Aortic smooth muscle cell (primary cell): ENCODE data around the gene DBNDD2. TPM values are rescaled to one million over a fixed set of nuclear protein-coding genes. Genes with fewer than 3 reads are reported as not detected.

Experiments used
- total RNA-seq: library from RNA; depleted of rRNA; stranded (reverse); fragments of >200 nt; gene quantifications from 2 replicates; pipeline ENCODE4 v1.2.3, GENCODE V29; 2014

DBNDD2 gene
- 7.1 and 11.3 TPM in 2 replicates for total RNA-seq

GRCh38 chr20:45407783-45408645, at the start of gene DBNDD2:
TSS of gene DBNDD2 (plus strand) at chr20:45408289. CDS start at chr20:45408468, 179 bp downstream.

GRCh38 chr20:45362804-45363610, 45.1 kb upstream of the DBNDD2 start, which contains the start of gene SYS1:
TSS of gene SYS1 (plus strand) at chr20:45363156. CDS start at chr20:45363532, 376 bp downstream.

GRCh38 chr20:45378191-45378590, 29.9 kb upstream of the DBNDD2 start, which contains the start of gene TP53TG5:
TSS of gene TP53TG5 (minus strand) at chr20:45378325. CDS start at chr20:45378236, 89 bp downstream.

GRCh38 chr20:45415822-45416637, 7.9 kb downstream of the DBNDD2 start, which contains the start of gene PIGT:
TSS of gene PIGT (plus strand) at chr20:45416141. CDS start at chr20:45416157, 16 bp downstream.

Other genes with a start within 250 kb of the DBNDD2 start
- not detected in 2 replicates for gene PI3, start 233.4 kb upstream of the DBNDD2 start, total RNA-seq
- gene SEMG1, start 201.3 kb upstream of the DBNDD2 start, total RNA-seq, result not detected in 2 replicates
- not detected in 2 replicates for gene SEMG2, start 186.9 kb upstream of the DBNDD2 start, total RNA-seq
- gene SLPI, start 153.7 kb upstream of the DBNDD2 start, total RNA-seq, result 0.66 TPM in 1 of 2 replicates, not detected in the other
- gene RBPJL, start 101.4 kb upstream of the DBNDD2 start, total RNA-seq, result not detected in 2 replicates
- gene MATN4, start 100.0 kb upstream of the DBNDD2 start, total RNA-seq, result not detected in 2 replicates
- 54.5 and 89.0 TPM in 2 replicates for gene SDC4, start 59.9 kb upstream of the DBNDD2 start, total RNA-seq
- gene SYS1, start 45.1 kb upstream of the DBNDD2 start, total RNA-seq, result 17.6 and 19.5 TPM in 2 replicates
- 0.19 TPM in 1 of 2 replicates, not detected in the other for gene TP53TG5, start 30.0 kb upstream of the DBNDD2 start, total RNA-seq
- gene PIGT, start 7.9 kb downstream of the DBNDD2 start, total RNA-seq, result 30.1 and 37.3 TPM in 2 replicates
- not detected in 2 replicates for gene WFDC2, start 61.5 kb downstream of the DBNDD2 start, total RNA-seq
- not detected in 2 replicates for gene SPINT3, start 107.3 kb downstream of the DBNDD2 start, total RNA-seq
- gene WFDC6, start 131.2 kb downstream of the DBNDD2 start, total RNA-seq, result not detected in 2 replicates
- gene EPPIN, start 139.1 kb downstream of the DBNDD2 start, total RNA-seq, result not detected in 2 replicates
- not detected in 2 replicates for gene WFDC8, start 171.0 kb downstream of the DBNDD2 start, total RNA-seq
- not detected in 2 replicates for gene WFDC10A, start 221.4 kb downstream of the DBNDD2 start, total RNA-seq
- gene WFDC9, start 223.0 kb downstream of the DBNDD2 start, total RNA-seq, result not detected in 2 replicates